Esophagus squamous epithelium (tissue), 4 donors: ENCODE results near the gene WDR74.

Experiments used
- CTCF ChIP-seq, 6 experiments: fragments of 450-650 bp in 4 of 6; fragments of 200-600 bp in 2 of 6; sonication (generic) in 2 of 6; IDR thresholded peaks; one replicate each; pipeline ENCODE4 v1.5.1; 2016 to 2019; ENCODE audit warnings: antibody characterized with exemption in 6 of 6, mild to moderate bottlenecking in 4 of 6, moderate library complexity in 4 of 6
- POLR2A ChIP-seq, 4 donors: fragments of 450-650 bp; IDR thresholded peaks; one replicate each; pipeline ENCODE4 v1.6.1; 2017; ENCODE audit warnings: antibody characterized with exemption in 4 of 4, mild to moderate bottlenecking in 4 of 4, moderate library complexity in 3 of 4

GRCh38 chr11:62883673-62884072 lies 44.3 kb upstream of the WDR74 start:
- no peak for TF ChIP-seq CTCF (IDR thresholded peaks at IDR 0.05)
- TF ChIP-seq POLR2A (IDR thresholded peaks at IDR 0.05), result no peak
